B cell (primary cell): ENCODE measurements around the gene THSD4.

Experiments
- CTCF ChIP-seq: fragments of 200-600 bp; IDR thresholded peaks from one replicate; pipeline ENCODE4 v1.8.0; 2022; ENCODE audit warnings: antibody characterized with exemption, mild to moderate bottlenecking
- EZH2 ChIP-seq: IDR thresholded peaks from 2 replicates; pipeline ENCODE4 v1.6.1; 2012; ENCODE audit warnings: borderline replicate concordance, low read depth, mild to moderate bottlenecking, moderate library complexity, low read length; ENCODE audit not compliant: insufficient read depth, poor library complexity, severe bottlenecking

- TF ChIP-seq CTCF (no peak), EZH2 (no peak)
These were observed 402.5 kb downstream of the THSD4 start for GRCh38 chr15:71517751-71518150.
